Esophagus mucosa (tissue), 1 donor: ENCODE measurements around the gene DLG5. TPM values are rescaled to one million over a fixed set of nuclear protein-coding genes. Genes with fewer than 3 reads are reported as not detected.
A peak's percentile ranks its signal among the peaks of the same experiment; 100 is the strongest.
"Not testable (repeated sequence)": the region's sequence is repeated elsewhere in the genome, so short reads cannot be mapped to it uniquely, and the experiment has no call there.

Source experiments
- ATAC-seq: fragments of 200-7000 bp; cut with Tn5 transposase; one replicate; pipeline ENCODE4 v1.9.1; 2020
- total RNA-seq: library from RNA; stranded (reverse); gene quantifications from one replicate; pipeline ENCODE4 v1.2.4, GENCODE V29; 2023
- donor health status: DM: yes; HTN: yes; CAD: no.

The DLG5 gene
- total RNA-seq, 1 donor from 2014 or later = 37.9 TPM

- ATAC-seq = no peak
Measured at GRCh38 chr10:77791506-77791905, 135.0 kb downstream of the DLG5 start.

- ATAC-seq = no peak
Measured at GRCh38 chr10:77789861-77790260, 136.7 kb downstream of the DLG5 start.

GRCh38 chr10:77789016-77789415, 137.5 kb downstream of the DLG5 start:
- no peak for ATAC-seq

GRCh38 chr10:77788496-77789010, 138.0 kb downstream of the DLG5 start:
- ATAC-seq = no peak

GRCh38 chr10:77787440-77787839, 139.1 kb downstream of the DLG5 start:
- ATAC-seq = no peak

- no peak for ATAC-seq
Measured at GRCh38 chr10:77784856-77785255, 141.7 kb downstream of the DLG5 start.

GRCh38 chr10:77782328-77783061, 144.1 kb downstream of the DLG5 start:
- peak; percentile 90 for ATAC-seq

- no peak for ATAC-seq
Measured at GRCh38 chr10:77781451-77782327, 144.9 kb downstream of the DLG5 start.

GRCh38 chr10:77780180-77780579, 146.4 kb downstream of the DLG5 start:
- ATAC-seq = no peak

- ATAC-seq = no peak
Measured at GRCh38 chr10:77776487-77776886, 150.1 kb downstream of the DLG5 start.

GRCh38 chr10:77774940-77775391, 151.6 kb downstream of the DLG5 start:
- ATAC-seq = no peak

- no peak for ATAC-seq
Measured at GRCh38 chr10:77773631-77774426, 152.7 kb downstream of the DLG5 start.

- not testable (repeated sequence) for ATAC-seq
Measured at GRCh38 chr10:77772852-77773600, 153.5 kb downstream of the DLG5 start.

GRCh38 chr10:77771851-77772250, 154.7 kb downstream of the DLG5 start:
- no peak for ATAC-seq

GRCh38 chr10:77771450-77771849, 155.1 kb downstream of the DLG5 start:
- ATAC-seq = peak; percentile 7

- ATAC-seq = no peak
Measured at GRCh38 chr10:77770868-77771175, 155.7 kb downstream of the DLG5 start.

- ATAC-seq = no peak
Measured at GRCh38 chr10:77770081-77770867, 156.3 kb downstream of the DLG5 start.

GRCh38 chr10:77768039-77768438, 158.5 kb downstream of the DLG5 start:
- no peak for ATAC-seq

GRCh38 chr10:77763453-77764430, 162.8 kb downstream of the DLG5 start:
- ATAC-seq = peak; percentile 41

GRCh38 chr10:77758406-77758805, 168.1 kb downstream of the DLG5 start:
- not testable (repeated sequence) for ATAC-seq
